ENCODE results near the gene SHISAL2A. TPM values are rescaled to one million over a fixed set of nuclear protein-coding genes. Genes with fewer than 3 reads are reported as not detected.

The SHISAL2A gene
- total and polyA plus RNA-seq, 2 of the 4 experiments (the other 2 are of a cell fraction): not detected

GRCh38 chr1:52636721-52637695 lies 4.0 kb downstream of the SHISAL2A start:
- no peak for DNase-seq
- H4K91ac ChIP-seq (ENCODE audit: insufficient read depth, low read depth, low read length): no peak overlapping the region
- no peak overlapping the region for H2BK120ac ChIP-seq (ENCODE audit: low read depth, low read length)
- ChIA-PET POLR2A (ENCODE audit: unreplicated experiment) (no interaction called here), CTCF (no interaction called here)
- no peaks in the 10 kb centered on the region for H3K36me3 ChIP-seq (ENCODE audit: control insufficient read depth, insufficient read depth, low read length)
- no peak overlapping the region for H3K23ac ChIP-seq (ENCODE audit: low read depth, low read length)
- 73% methylated on average over 5 of the region's 11 CpGs; no CpG with 5 or more reads in 1 of the 2 experiments for WGBS, 2 experiments (ENCODE audit: extremely low coverage in 2 of 2, insufficient read length in 1 of 2)
- H3K9me1 ChIP-seq (ENCODE audit: insufficient read depth, low read length): 0 out of 2 replicates have a peak, but pooled peaks cover 2% of the 10 kb centered on the region
- intact Hi-C loops (cut with micrococcal nuclease): no loop called here
- no peaks in the 10 kb centered on the region; the same call in 1 of the 2 replicates for H3K4me1 ChIP-seq (ENCODE audit: control insufficient read depth, insufficient read depth, low read length)
- no peak overlapping the region for H3K18ac ChIP-seq (ENCODE audit: low read depth, low read length)
- H3K9me3 ChIP-seq (ENCODE audit: control insufficient read depth, insufficient read depth, low read length): peaks cover 7% of the 10 kb centered on the region; the same call in 1 of the 2 replicates
- H3K14ac ChIP-seq (replicated peaks; ENCODE audit: low read depth, low read length): no peak overlapping the region
- no peak overlapping the region for H2AK9ac ChIP-seq (replicated peaks; ENCODE audit: low read depth, low read length, poor library complexity)
- H2AFZ ChIP-seq (replicated peaks; ENCODE audit: low read length, poor library complexity): no peak overlapping the region
- no peak overlapping the region for H2BK15ac ChIP-seq (ENCODE audit: low read depth, low read length)
- dilution Hi-C loops (cut with HindIII; ENCODE audit: low sequenced_read_pairs, unreplicated experiment): no loop called here
- no peak overlapping the region for H4K5ac ChIP-seq (ENCODE audit: low read depth, low read length)
- H3K4ac ChIP-seq (ENCODE audit: low read depth, low read length): no peak overlapping the region
- no peak overlapping the region for H3K27ac ChIP-seq (ENCODE audit: insufficient read depth, low read length)
- no peaks in the 10 kb centered on the region for H3K79me1 ChIP-seq (ENCODE audit: low read depth in 1 of 2, low read length in 2 of 2)
- H3K56ac ChIP-seq (ENCODE audit: extremely low read depth, insufficient read depth, low read length): no peak overlapping the region
- no peak overlapping the region for H2BK20ac ChIP-seq (ENCODE audit: low read depth, low read length)
- in situ Hi-C loops (cut with MboI; ENCODE audit: low sequenced_read_pairs): no loop called here
- H3K4me3 ChIP-seq (ENCODE audit: insufficient read depth, low read depth, low read length): no peak overlapping the region
- BruUV-seq (replicated peaks): no TSS peak
- H2BK5ac ChIP-seq (ENCODE audit: low read depth, low read length, poor library complexity, severe bottlenecking): no peak overlapping the region
- ATAC-seq (ENCODE audit: low read depth): no peak
- no peak overlapping the region for H4K8ac ChIP-seq (ENCODE audit: low read depth in 2 of 2, low read length in 2 of 2)
- H4K20me1 ChIP-seq (ENCODE audit: insufficient read depth, low read length): no peaks in the 10 kb centered on the region; the same call in 1 of the 2 replicates
- H3K4me2 ChIP-seq (ENCODE audit: low read depth, low read length): no peak overlapping the region
- H3K9ac ChIP-seq (ENCODE audit: low read depth, low read length): no peak overlapping the region
- H3K27me3 ChIP-seq (ENCODE audit: control insufficient read depth, insufficient read depth, low read length): peaks cover 42% of the 10 kb centered on the region
- no peak overlapping the region for H2AK5ac ChIP-seq (ENCODE audit: low read depth, low read length)
- TF ChIP-seq RFX5 (IDR thresholded peaks at IDR 0.05; ENCODE audit: low read depth, low read length) (no peak), NFE2L2 (IDR thresholded peaks at IDR 0.05; ENCODE audit: low read depth, low read length) (no peak), MXI1 (IDR thresholded peaks at IDR 0.05; ENCODE audit: borderline replicate concordance, low read depth, low read length) (no peak), MAZ (IDR thresholded peaks at IDR 0.05; ENCODE audit: borderline replicate concordance, low read depth, low read length) (no peak), RAD21 (IDR thresholded peaks at IDR 0.05; ENCODE audit: low read length) (no peak), CHD1 (IDR thresholded peaks at IDR 0.05; ENCODE audit: low read depth, low read length) (no peak), CTCF (conservative IDR thresholded peaks at IDR 0.05; ENCODE audit: low read depth, low read length) (no peak), USF2 (IDR thresholded peaks at IDR 0.05; ENCODE audit: low read depth, low read length) (no peak), CEBPB (IDR thresholded peaks at IDR 0.05; ENCODE audit: low read depth, low read length) (no peak), SMC3 (IDR thresholded peaks at IDR 0.05; ENCODE audit: low read depth, low read length) (no peak), RCOR1 (IDR thresholded peaks at IDR 0.05; ENCODE audit: insufficient replicate concordance, low read length) (no peak), MAFK (IDR thresholded peaks at IDR 0.05; ENCODE audit: low read depth, low read length) (no peak), POLR2A (IDR thresholded peaks at IDR 0.05; ENCODE audit: low read depth, low read length) (no peak)
- TF ChIP-seq, protein P1, sequence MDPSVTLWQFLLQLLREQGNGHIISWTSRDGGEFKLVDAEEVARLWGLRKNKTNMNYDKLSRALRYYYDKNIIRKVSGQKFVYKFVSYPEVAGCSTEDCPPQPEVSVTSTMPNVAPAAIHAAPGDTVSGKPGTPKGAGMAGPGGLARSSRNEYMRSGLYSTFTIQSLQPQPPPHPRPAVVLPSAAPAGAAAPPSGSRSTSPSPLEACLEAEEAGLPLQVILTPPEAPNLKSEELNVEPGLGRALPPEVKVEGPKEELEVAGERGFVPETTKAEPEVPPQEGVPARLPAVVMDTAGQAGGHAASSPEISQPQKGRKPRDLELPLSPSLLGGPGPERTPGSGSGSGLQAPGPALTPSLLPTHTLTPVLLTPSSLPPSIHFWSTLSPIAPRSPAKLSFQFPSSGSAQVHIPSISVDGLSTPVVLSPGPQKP (IDR thresholded peaks at IDR 0.05; ENCODE audit: borderline replicate concordance, low read depth, low read length): no peak
